HG02623 (cell line): Measurements from ENCODE around the gene CREB3L2.

Experiments used
- ATAC-seq: cut with Tn5 transposase; IDR thresholded peaks from one replicate; pipeline ENCODE4 v1.9.1; 2021; ENCODE audit warnings: moderate library complexity; ENCODE audit not compliant: unreplicated experiment

Gene CREB3L2

GRCh38 chr7:137878333-137878961 is 123.4 kb downstream of the CREB3L2 start:
- no peak for ATAC-seq

DNA sequence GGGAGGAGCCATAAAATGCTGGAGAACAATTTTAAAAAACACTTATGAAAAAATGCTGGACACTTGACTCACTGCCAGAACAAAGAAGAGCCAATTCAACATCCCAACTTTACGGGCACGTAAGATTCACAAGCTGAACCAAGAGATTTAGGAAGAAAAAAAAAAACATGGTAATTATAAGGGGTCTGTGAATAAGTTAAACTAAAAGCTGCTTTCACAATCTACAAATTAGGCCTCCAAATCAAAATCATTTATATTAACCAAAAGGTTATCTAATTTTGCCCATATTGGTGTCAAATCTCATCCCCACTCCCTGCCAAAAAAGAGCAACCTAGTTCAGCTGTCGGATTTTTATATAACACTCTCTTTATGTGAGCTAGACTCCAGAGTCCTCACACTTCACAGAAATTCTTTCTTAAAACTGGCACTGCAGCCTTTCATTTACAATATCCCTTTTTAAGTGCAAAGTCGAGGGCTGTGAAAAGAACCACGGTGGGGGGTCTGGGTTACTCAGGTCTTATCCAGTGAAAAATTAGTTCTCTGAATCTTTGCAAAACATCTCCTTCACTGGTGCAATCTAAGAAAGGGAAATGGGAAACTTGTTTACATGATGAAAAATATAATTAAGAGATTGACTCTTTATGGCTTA is 124.7 kb downstream of the CREB3L2 start:
- no peak for ATAC-seq

DNA sequence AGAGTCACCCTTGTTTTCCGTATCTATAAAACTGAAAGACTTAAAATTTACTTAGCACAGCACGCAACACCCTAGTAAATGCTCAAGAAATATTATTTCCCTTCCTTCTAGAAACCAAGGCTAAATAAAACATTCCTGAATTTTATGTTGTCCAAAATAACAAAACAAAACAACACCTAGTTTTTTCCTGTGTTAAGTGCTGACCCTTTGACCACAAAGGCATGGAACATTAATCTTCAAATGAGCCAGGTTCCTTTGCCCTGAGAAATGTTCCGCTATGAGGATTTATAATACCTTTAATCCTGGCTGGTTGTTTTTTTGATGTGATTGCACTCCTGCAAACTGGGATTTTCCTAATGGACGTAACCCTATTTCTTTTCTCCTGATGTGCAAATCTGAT is 126.1 kb downstream of the CREB3L2 start:
- ATAC-seq = no peak

GRCh38 chr7:137873979-137874777 is 127.7 kb downstream of the CREB3L2 start:
- ATAC-seq = no peak

- ATAC-seq = no peak
Measured at GRCh38 chr7:137873524-137873923, 128.4 kb downstream of the CREB3L2 start.

GRCh38 chr7:137871170-137871915 is 130.5 kb downstream of the CREB3L2 start:
- ATAC-seq = no peak

DNA sequence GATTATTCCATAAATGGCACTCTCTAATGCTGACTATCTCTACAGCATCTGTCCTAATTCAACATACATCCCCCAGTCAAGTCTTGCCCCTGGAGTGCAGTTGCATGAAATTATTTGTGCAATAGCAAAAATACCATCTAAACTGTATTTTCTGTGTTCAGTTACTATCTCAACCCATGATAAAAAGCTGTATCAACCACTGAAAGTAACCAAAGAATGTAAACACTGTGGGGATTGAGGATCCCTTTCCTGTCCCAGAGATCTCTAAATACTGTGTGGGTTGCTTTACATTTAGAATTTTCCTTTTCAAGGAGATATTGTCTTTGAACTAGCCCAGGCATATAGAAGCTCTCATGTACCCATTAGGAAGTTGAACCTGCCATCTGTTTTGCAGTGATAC is 131.2 kb downstream of the CREB3L2 start:
- no peak for ATAC-seq

GRCh38 chr7:137870078-137870477 is 131.8 kb downstream of the CREB3L2 start:
- ATAC-seq = no peak

GRCh38 chr7:137869260-137869659 is 132.6 kb downstream of the CREB3L2 start:
- ATAC-seq = no peak

DNA sequence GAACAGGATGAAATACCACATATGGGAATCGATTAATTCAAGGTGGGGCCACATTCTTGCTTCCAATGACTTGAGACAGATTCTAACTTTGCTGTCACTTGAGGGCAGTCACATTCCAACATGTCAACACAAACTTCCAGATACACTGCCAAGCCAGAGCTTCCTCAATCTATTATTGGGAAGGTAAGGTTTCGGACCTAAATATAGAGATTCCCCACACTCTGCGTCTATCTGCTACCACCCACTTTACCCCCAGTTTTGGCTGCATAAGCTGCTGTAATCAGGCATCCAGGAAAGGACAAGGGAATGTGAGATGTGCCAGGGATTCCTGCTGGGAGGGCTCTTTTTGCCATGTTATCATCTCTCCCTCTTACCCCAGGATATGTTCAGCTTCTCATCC is 134.6 kb downstream of the CREB3L2 start:
- no peak for ATAC-seq

DNA sequence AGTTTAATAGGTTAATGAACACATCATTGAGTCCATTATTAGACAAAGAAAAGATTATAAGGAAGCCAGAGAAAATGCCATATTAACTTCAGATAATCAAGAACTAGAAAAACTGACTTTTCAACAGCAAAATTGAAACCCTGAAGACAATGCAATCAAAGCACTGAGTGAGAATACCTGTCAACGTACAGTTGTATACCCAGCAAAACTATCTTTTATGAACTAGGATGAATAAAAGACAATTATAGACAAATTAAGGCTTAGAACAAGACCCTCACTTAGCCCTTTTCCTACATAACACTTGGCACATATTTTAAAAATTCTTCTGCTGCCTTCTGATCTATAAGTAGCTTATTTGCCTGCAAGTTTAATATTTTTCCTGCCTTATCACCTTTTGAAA is 136.1 kb downstream of the CREB3L2 start:
- no peak for ATAC-seq

DNA sequence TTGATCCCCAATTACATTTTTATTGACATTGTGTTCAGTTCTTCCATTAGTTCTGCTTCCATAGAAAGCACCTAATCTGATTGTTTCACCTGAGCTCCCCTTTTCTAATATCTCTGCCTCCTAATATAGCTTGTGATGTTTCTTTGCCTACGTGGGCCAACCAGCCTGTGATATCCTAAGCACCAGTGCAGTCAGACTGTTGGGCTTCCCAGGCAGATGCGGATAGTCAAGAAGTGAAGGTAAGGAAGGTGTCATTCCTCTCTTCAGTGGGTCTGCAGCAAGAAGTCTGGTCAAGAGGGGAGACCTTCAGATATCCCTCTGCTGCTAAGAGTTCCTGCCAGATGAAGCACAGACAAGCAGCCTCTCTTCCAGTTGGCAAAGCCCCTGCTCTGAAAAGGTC is 138.9 kb downstream of the CREB3L2 start:
- no peak for ATAC-seq

- no peak for ATAC-seq
Measured at GRCh38 chr7:137862358-137862757, 139.5 kb downstream of the CREB3L2 start.

- no peak for ATAC-seq
Measured at GRCh38 chr7:137860542-137860941, 141.3 kb downstream of the CREB3L2 start.

GRCh38 chr7:137853053-137853452 is 148.8 kb downstream of the CREB3L2 start:
- no peak for ATAC-seq

DNA sequence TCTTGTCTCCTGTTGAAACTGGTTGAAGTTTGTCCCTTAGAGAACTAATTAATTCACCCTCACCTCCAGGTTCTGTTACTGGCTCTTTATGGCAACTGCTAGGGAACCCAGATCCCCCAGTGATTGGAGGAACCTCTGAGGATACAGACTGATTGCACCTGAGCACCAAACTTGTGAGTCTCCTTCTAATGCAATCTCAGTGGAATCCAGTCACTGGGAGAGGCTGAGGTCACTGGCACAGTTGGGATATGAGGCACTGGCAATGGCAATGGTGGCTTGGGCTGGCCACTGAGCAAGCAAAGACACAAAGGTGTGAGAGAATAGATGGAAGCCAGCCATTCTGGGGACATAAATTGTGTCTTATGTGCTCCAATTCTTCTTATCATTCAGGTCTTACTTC is 149.8 kb downstream of the CREB3L2 start:
- no peak for ATAC-seq

DNA sequence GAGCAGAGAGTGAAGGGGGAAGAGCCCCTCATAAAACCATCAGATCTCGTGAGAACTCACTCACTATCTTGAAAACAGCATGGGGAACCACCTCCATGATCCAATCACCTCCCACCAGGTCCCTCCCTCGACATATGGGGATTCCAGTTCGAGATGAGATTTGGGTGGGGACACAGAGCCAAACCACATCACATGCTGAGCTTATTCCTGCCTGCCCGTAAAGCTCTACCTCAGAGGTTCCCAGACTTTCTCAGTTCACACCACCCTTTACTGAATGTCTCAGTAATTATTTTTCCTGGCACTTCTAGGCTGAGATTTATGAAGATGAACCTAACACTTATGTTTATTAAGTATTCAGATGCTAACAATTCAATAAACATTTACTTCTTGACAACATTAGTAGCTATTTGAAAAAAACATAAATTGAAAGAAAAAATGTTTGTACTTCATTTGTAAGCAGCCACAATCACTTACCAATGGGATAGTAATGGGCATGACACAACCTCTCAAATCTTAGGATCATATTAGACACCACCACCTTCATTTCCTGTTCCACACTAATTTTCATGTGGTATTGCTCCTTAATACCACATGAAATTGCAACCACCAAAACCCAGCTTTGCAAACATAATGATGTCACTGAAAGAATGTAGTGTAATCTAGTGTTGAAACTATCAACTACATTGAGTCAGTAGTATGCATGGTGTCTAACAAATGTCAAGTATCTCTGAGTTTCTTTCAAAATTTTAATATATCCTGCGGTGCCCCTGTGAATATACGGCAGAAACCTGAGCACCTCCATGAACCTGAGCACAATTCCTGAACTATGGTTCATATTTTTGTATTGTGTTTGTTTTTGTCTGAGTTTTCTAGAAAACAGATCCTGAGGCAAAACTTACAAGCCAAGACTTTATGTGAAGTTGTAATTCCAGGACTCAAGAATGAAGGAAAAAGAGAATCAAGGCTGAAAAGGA is 150.6 kb downstream of the CREB3L2 start:
- ATAC-seq = no peak

DNA sequence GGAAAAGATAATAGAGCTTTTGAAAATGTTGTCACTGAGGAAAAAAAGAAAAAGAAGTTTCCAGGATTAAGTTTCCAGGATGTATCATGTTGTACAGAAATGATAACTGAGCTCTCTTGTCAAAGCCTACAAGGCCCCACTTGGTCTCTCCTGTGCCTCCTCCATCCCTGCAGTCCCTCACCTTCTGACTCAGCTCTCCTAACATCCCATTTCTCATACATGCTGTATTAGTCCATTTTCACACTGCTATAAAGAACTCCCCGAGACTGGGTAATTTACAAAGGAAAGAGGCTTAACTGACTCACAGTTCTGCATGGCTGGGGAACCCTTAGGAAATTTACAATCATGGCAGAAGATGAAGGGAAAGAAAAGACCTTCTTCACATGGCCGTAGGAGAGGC is 151.3 kb downstream of the CREB3L2 start:
- no peak for ATAC-seq

GRCh38 chr7:137848095-137848494 is 153.8 kb downstream of the CREB3L2 start:
- no peak for ATAC-seq

DNA sequence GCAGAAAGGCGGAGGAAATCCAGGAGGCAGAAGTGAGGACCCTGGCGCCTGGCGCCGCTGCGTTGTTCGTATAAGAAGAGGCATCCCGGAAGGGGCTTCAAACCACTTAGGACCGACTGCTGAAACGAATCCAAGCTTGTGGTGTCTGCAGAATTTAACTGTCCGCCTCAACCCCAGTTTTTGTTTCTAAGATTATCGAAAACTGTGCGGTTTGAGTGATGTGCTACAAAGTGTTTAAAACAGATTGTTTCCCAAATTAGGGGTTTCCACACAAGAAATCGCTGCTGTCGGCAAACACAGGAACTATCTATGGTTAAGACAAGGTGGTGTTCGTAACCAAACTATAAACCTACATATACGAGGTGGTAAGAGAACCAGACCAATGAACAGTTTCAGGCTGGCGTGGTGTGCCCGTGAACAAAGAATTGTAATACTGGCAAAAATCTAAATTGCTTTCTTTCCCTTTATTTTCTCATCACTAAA is 154.3 kb downstream of the CREB3L2 start:
- ATAC-seq = peak; percentile 12
